HG02759 (cell line): ENCODE results near the gene CACNA1C.

Source experiments
- ATAC-seq: cut with Tn5 transposase; IDR thresholded peaks from one replicate; pipeline ENCODE4 v1.9.1; 2021; ENCODE audit warnings: mild to moderate bottlenecking, moderate library complexity; ENCODE audit not compliant: unreplicated experiment

The CACNA1C gene

DNA sequence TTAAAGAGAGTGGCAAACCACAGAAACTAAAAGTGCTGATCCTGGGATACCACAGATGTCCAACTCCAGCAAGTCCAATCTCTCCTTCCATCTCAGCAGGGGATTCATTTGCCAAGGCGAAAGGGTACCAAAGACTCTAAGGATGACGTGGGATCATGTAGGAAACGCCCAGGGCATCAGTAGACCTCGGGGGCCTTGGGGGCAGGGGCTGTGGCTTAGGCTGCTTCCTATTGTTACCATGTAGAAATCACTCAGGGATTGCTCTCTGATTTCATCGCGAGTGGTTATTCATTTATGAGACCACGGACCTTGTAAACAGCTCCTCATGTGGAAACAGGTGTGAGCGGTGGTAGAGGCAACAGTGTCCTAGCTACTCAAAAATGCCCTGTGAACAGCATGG, 592.7 kb downstream of the CACNA1C start:
- no peak for ATAC-seq

DNA sequence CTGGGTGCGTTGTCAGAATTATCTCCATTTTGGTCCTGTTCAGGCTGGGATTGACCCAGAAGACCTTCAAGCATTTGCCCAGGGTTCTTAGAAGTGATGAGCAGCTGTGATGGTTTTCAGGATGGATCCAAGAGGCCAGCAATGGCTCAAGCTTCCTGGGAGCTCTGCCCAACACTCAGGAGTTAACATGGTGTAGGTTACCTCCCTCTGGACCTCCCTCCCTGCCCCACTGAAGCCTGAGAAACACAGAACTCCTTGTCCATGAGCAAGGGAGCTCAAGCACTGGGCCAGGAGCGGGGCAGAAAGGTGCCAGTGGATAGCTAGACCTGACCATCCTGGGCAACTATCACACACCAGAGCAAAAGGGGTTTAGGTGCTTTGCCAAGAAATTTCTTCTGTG, 593.6 kb downstream of the CACNA1C start:
- no peak for ATAC-seq

DNA sequence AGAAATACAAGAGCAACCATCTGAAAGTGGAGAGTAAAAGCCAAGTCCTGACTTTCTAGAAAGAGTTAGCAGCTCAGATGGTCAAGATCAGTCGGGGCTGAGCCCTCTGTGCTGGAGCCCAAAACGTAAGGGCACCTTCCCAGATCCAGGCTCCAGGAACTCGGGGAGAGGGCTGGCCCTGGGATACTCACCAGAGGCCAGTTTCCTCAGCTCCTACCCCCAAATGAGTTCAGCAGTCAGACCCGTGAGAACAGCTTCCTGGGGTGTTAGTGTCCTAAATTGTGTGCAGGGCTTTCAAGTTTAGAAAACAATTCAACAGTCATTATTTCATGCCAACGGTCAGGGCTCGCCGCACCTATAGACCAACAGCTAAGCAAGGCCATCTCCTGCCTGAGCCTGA, 594.4 kb downstream of the CACNA1C start:
- ATAC-seq, result no peak

DNA sequence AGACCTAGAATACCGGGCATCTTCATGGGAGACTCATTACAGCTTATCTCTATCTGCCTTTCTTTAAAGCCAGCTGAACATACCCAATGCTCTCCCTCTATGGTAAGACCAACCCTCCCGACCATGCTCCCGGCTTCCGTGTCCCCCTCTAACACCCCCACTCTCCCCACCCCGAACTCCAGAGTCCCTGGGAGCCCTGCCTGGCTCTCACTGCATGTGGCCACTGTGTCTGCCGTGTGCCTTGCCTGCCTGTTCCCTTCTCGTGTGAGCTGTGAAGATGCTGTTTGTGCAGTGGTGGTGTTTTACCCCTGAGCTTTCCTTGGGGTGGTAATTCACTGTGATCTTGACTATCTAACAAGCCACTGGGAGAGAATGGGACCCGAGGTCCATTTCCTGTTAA, 595.6 kb downstream of the CACNA1C start:
- ATAC-seq, result no peak

DNA sequence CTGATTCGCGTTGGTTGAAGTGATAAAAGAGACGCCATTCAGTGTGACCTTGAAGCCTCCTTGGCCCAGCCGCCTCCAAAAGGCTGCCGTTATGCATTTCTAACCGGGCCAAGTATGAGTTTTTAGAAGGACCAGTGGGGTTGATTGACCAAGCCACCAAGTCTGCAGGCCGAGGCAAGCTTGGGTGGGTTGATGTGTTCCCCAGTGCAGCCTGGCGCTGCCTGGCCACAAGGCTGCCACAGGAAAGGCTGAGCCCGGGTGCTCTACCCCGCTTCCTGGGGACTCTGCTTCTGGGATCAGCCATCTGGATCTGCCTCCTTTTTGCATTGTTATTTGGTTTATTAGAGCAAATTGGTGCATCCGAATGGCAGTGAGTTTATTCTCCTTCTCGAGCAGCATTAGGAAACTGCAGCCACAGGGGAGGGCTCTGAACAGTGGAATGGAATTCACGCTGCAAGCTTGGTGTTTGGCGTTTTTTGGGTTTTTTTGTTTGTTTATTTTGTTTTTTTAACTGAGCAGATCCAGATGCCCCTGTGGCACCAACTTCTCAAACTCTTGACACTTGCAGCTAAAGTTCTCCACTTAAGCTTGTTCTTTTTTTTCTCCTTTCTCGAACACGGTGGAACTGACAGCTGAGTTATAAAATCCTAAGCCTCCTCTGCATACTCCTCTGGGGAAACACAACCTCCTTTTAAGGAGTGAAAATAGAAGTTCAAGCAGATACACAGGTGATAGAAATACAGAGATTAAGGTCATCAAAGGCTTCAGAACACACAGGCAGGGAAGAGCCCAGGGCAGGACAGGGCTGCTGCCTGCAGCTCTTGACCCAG, 596.6 kb downstream of the CACNA1C start:
- ATAC-seq, result no peak

DNA sequence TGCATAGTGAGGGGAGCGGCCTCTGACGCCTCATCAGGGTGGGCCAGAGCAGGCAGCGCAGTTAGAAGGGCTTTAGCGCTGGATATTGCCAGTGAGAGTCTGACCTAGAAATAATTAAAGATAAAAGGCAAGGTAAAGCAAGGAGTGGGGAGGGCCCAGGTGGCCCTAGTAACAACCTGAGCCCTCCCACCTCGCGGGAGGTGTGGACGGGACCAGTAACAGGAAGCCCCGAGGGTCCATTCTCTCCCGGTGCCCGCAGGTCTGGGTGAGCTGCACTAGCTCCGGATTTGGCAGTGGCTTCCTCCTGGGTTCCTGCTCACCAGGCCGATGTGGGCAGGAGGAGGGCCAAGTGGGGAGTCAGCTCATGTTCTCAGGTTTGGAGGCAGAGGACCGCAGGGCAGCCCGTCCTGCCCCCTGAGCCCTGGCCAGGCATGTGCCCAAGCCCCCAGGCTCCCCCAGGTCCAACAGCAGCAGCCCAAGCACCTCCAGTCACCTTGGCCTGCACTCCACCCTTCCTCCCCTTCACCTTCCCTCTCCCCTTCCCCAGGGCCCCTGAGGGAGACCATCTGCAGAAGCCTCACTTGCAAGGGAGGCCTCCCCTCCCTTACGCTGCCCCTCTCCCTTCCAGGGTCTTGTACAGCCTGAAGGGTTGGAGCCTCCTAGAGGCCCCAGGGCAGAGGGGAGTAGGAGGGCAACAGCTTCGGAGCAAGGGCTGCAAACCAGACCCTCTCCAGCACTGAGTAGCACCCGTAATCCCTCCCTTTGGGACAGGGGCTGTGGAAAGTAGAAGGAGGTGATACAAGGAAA, 597.7 kb downstream of the CACNA1C start:
- ATAC-seq, result no peak

DNA sequence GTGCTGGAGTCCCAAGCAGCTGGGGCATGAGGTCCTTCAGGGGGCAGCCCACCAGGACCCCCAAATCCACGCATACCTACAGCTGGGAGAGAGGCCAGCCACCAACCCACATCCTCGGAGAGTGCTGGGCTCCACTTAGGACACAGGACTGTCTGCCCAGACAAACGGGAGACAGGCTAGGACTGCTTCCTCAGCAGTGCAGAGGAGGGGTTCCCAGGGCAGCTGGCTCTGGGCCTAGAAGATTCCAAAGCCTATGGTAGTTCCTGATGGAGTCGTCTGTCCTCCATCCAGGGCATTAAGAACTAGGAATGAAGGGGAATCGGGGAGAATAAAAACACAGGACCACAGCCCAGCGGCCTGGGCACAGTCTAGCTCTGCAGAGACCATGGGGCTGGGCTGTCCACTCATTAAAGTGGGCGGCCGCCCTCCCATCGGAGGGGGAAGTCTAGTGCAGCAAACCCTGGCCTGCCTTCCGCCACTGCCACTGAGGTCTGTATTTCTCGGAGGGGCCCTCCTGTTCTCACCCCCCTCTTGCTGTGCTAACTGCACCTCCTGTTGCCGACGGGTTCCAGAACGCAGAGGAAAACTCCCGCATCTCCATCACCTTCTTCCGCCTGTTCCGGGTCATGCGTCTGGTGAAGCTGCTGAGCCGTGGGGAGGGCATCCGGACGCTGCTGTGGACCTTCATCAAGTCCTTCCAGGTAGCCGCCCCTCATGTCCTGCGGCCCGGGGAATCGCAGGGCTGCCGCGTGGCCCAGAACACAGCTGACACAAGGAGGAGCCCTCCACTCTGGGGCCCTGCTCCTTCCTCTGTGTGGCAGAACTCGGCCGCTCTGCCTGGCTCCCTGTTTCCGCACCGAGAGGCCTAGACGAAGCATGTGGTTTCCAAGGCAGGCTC, 598.5 kb downstream of the CACNA1C start:
- no peak for ATAC-seq

DNA sequence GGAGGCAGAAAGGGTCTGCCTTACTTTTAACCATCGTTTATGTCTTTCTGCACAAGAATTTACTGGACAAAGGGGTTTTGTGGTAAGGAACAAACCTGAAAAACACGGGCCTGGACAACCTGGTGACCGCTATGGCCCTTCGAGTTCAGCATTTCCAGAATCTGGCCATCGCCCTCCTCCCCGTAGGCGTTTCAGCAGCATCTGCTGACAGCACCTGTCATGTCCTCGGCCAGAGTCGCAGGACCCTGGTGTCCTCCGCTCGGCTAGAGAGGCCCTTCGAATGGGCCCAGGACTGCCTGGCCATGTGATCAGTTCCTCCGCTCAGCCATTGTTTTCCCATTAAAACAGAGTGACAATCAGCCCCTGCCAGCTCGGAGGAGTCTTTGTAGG, 599.2 kb downstream of the CACNA1C start:
- ATAC-seq, result no peak

DNA sequence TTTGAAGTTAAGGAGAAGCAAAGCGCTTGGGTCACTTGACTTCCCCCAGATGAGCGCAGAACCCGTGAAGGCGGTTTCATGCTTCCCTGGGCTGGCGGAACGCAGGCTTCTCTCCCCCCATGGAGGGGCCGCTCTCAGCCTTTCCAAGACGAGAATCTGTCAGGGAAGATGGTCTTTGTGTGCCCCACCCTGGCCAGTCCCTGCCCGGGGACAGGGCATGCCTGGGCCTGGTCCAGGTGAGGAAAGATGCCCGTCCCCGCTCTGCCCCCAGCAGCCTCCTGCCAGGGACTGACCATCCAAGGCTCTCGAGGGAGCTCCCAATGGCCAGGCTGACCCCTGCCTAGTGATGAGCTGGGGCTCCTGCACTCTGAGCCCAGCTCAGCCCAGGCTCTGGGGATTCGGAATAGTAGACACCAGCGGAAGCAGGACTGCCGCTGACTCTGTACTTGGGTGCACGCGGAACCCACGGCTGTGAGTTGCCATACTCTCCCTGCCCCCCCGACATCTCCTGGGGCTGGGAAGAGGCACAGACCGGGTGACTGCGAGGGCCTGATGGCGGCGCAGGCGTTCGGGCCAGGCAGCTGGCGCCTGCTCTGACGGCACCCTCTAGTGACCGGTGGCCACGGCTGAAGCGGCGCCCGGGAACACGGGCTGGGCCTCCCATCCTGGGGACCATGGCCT, 599.8 kb downstream of the CACNA1C start:
- ATAC-seq, result no peak

DNA sequence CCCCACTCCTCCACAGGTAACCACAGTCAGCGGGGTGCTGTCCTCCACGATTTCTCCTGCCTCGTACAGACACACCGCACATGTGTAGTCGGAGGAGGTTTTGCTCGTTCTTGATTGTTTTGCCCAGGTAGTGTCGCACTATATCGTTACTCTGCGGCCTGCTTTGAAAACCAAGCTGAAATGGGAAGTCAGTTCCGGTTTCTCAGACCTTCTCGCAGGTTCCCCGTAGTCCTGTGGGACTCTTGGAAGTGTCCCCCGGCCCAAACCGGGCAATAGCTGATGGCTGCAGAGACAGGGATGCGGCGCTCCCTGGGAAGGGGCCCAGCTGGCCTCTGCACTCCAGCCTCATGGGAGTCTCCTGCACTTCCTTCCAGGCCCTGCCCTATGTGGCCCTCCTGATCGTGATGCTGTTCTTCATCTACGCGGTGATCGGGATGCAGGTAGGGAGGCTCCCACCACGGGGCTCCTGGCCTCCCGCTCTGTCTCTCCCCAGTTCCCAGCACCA, 600.7 kb downstream of the CACNA1C start:
- ATAC-seq, result no peak

DNA sequence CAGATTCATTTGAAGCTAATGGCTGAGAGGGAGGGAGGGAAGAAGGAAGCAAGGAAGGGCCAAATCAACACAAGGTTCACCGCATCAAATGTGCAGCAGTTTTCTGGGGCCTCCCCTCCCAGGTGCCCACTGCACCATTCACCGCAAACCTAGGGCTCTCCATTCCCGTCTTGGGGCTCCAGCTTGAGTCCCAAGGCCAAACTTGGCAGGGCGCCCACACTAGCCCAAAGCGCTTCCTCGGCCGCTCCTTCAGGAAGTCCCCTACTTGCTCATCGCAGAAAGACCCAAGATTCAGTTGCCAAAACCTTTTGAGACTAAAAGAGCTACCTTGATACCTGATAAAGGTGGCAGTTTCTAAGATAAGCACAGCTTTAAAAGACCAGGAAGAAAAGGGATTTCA, 601.5 kb downstream of the CACNA1C start:
- ATAC-seq, result no peak

DNA sequence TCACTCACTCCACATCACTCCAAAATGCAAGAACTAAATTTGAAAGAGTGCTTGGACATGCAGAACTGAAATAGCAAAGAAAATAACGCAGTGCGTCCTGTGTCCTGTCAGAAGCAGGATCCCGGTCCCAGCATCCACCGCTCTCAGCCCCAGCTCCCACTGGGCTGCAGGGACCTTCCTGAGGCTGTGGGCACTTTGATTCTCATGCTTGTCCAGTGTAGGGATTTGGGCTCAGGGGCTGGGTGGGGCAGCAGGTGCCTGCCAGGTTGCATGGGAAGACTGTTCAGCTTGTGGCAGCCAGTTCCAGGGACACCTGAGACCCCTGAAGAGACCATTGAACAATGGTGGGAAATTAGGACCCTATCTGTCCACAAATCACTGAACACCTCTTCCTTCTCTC, 602.0 kb downstream of the CACNA1C start:
- no peak for ATAC-seq

DNA sequence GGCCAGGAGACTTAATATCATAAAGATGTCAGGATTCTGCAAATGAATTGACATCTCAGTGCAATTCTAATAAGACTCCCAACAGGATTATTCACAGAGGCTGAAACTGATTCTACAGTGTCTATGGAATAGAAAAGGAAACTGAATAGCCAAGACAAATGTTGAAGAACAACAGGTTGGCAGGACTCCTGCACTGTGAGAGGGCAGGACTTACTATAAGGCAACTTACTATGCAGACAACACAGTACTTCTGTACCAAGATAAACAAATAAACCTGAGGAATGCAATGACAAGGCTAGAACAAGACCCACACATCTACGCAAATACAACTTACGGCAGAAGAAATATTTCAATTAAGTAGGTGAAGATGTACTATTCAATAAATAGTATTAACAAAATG, 609.7 kb downstream of the CACNA1C start:
- ATAC-seq, result no peak

DNA sequence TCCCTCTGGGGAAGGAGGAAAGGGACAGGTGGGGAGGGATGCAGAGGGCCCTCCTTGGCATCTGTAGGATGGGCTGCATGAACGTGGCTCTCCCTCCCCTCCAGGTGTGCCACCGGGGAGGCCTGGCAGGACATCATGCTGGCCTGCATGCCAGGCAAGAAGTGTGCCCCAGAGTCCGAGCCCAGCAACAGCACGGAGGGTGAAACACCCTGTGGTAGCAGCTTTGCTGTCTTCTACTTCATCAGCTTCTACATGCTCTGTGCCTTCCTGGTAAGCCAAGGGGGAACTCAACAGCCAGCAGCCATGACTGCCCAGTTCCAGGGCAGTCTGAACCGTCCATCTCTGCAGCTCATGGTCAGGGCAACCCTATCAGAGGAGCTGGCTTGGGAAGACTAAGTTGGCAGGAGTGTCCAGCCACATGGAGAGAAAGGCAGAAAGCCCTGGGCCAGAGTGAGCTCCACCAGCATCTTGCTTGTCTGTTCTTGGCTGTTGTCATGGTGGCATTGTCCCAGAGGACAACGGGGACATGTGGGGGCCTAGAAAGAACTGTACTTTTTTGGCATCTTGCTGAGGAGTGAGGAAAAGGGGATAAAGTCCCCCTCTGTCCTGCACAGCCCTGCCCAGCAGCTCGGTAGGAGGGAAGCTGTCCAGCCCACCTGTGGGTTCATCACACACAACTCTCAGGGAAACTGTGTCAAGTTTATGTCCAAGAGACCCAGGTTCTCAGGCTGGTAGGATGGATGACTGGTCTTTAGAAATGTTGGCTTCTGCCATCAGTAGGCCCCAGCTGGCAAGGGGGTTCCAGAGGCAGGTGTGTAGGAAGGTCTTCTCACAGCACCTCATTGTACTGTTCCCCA, 612.2 kb downstream of the CACNA1C start:
- ATAC-seq, result no peak

DNA sequence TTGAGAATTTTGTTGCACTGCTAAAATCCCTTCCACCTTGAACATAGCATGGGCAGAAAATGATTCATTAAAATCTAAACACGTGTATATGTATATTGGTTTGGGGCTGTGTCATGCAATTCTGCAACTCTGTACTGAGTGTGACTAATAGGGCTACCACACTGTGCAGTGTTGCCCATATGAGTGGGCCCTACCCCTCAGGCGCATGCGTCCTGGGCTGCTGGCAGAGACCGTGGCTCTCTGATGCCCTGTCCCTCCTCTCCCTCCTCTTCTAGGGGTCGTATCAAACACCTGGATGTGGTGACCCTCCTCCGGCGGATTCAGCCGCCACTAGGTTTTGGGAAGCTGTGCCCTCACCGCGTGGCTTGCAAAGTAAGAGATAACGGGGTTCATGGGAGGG, 613.6 kb downstream of the CACNA1C start:
- no peak for ATAC-seq

DNA sequence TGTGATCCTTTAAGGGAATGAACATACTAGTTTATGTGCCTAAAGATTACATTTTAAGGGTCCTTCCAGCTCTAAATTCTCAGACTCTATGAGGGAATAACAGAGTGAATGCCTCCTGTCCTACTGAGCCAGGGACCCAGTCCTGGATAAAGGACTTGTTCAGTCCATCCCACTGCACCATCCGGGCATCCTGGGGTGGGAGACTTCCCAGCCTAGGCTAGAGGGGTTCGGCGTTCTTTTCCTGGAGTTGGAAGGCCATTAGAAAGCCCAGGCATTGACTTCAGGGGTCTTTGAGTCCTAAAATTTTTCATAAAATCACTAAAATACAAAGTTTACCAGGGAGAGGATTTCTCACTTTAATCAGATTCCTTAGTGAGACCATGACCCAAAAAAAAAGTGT, 614.1 kb downstream of the CACNA1C start:
- ATAC-seq, result no peak

DNA sequence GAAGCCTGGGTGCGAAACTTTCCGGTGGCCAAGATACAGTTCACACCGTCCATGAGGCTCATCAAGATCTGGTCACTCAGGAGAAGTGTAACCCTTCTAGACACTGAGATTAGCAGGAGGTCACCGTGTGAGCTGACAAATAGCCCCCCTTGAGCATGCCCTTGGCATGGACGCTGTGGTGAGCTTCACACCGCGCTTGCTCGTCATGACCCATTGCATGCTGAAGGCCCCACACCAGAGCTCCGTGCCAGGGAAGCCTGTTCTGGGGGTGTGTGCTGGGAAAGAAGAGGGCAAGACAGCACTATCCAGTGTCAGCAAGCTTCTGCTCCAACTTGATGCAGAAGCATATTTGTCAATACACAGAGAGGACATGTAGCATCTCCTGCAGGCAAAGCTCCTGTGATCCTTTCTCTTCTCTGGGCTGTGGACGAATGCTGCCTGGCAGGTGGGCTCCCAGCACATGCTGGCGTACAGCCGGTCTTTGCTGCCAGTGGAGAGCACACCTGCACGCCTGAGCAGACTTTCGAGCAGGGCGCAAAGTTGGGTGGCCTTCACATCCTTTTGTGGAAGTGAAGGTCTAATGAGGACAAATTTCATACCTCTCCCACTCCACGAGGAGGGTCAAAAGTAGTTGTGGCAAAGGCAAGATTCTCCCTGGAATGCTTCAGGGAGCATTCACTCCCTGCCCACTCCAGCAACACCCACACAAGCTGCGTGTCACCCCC, 615.1 kb downstream of the CACNA1C start:
- no peak for ATAC-seq

DNA sequence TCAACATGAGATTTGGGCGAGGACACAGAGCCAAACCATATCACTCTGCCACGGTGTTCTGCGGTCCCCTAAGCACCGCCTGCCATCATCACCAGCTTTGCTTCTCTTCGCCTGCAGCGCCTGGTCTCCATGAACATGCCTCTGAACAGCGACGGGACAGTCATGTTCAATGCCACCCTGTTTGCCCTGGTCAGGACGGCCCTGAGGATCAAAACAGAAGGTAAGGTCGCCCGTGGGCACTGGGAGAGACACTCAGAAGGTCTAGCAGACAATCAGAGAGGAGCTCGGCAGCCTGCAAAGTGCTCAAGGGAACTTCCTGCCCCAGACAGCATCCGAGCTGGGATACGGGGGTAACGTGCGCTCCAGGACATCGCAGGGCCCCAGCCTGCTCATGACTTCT, 616.0 kb downstream of the CACNA1C start:
- ATAC-seq, result no peak

DNA sequence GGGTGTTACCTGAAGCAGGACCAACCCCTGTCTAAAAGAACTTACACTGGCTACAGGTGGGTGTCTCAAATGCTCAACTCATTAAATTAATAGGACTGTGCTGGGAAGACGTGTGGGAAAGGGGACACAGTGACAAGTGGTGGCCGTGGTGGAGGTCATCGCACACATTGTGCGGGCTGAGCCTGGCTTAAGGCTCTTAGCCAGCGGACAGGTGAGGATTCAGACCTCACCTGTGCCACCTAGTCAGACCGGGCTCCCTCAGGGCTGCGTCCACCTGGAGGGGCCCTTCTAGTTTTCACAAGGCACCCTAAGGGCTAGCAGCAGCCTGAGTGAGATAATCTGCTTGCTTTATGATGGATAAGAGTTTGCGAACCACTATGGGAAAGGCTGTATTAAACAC, 616.8 kb downstream of the CACNA1C start:
- no peak for ATAC-seq
